GM21717 (cell line): ENCODE data around the gene KLHL17.
"Not testable (repeated sequence)": the region's sequence is repeated elsewhere in the genome, so short reads cannot be mapped to it uniquely, and the experiment has no call there.

Experiments
- ATAC-seq: cut with Tn5 transposase; IDR thresholded peaks from one replicate; pipeline ENCODE4 v1.9.1; 2021; ENCODE audit warnings: mild to moderate bottlenecking, moderate library complexity; ENCODE audit not compliant: unreplicated experiment

The KLHL17 gene

DNA sequence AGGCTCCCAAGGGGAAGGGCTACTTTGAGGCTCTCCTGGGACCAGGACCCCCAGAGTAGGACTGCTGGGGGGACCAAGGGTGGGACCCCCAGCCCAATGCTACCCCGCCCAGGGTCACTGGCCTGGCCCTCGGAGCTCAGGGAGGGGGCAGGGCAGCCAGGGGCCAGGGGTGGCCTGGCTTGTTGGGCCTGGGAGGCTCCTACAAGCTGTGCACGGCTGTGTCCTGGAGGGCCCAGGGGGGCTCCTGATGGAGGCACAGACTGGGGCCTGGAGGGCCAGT, 37.3 kb downstream of the KLHL17 start:
- ATAC-seq = no peak

DNA sequence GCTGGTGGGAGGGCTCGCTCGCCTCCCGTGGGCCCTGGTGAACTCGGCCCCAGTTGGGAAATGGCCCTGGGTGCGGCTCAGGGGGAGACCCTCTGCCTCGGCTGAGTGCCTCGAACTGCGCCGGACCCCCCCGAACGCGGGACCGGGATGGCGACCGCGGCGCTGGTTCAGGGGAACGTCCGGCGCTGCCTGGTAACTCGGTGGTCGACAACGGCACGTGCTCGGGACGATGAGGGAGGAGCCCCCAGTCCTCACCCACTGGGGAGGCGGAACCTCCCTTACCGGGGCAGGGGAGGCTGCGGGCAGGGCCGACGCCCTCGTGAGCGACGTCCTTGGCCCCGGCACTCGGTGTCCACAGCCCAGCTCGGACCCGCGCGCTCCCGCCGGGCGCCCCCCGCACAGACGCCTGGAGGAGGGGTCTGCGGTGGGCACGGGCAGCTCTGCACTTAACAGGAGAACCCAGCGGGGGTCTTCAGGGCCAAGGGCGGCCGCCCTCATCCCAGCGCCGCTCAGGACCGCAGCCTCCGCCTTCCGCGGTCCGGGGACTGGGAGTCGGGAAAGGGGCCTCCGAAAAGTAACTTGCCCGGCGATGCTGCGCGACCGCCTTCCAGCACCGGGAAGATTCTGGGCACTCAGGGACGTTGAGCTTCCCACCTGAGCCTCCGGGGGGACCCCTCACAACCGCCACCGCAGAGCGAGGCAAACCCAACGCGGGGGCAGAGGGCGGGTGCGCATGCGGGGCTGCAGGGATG, 37.8 kb downstream of the KLHL17 start:
- no peak for ATAC-seq

DNA sequence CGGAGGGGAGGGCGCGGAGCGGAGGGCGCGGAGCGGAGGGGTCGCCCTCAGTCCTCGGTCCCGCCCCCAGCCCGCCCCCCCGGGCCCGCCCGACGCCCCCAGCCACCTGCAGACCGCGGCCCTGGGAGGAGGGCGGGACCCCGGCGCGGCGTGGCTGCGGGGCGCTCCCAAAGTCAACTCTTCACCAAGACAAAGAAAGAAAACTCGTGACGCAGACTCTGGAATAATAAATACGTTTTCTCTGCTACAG, 38.3 kb downstream of the KLHL17 start:
- ATAC-seq = no peak

DNA sequence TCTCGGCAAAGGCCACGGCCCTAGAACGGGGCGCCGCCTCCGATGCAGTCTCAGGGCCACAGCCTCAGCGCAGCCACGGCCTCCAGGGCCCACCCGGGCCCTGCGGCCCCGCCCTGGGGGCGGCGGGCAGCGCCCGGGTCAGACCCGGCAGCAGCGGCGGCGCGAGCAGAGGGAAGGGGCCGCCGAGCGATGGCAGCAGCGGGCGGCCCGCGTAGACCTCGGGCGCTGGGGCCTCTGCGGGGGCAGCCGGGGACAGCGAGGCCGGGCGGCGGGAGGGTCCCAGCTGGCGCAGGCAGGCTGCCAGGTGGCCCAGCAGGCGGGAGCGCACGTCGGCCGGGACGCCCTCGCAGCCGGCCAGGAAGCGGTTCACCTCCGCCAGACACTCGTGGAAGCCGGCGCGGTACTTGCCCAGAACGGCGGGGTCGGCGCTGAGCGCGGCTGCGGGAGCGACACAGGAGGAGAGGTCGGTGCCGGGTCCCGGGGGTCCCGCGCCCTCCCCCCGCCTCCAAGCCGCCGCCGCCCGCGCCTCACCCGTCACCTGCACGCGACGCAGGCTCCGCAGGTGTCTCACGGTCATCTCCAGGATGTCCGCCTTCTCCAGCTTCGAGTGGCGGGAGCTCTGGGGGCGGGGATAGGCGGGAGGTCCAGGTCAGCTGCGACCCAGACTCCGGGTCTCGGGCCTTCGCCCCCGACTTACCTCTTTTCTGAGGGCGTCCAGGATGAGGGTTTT, 38.8 kb downstream of the KLHL17 start:
- no peak for ATAC-seq

DNA sequence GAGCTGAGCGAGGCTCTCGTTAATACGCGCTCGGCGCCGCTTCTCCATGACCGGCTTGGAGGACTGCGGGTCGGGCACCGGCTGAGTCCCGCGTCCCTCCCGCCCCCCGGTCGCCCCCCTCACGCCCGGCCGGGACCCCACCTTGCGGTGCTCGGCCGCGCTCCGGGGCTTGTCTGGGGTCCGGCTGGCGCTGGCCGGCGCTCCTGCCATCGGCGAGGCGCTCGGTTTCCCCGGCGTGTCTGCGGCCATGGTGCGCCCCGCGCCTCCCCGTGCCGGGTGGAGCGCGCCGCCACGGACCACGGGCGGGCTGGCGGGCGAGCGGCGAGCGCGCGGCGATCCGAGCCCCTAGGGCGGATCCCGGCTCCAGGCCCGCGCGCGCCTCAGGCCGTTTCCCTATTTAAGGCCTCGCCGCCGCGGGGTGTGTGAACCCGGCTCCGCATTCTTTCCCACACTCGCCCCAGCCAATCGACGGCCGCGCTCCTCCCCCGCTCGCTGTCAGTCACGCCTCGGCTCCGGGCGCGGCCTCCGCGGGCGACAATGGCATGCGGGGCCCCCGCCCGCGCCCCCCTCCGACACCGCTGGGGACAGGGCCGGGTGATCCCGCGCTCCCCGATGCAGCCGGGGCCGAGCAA, 39.5 kb downstream of the KLHL17 start, which contains the start of gene HES4:
TSS of gene HES4 (minus strand) at position 373 of the 632 bp plus-strand sequence. CDS start at position 249, 124 bp downstream.
- ATAC-seq = no peak

DNA sequence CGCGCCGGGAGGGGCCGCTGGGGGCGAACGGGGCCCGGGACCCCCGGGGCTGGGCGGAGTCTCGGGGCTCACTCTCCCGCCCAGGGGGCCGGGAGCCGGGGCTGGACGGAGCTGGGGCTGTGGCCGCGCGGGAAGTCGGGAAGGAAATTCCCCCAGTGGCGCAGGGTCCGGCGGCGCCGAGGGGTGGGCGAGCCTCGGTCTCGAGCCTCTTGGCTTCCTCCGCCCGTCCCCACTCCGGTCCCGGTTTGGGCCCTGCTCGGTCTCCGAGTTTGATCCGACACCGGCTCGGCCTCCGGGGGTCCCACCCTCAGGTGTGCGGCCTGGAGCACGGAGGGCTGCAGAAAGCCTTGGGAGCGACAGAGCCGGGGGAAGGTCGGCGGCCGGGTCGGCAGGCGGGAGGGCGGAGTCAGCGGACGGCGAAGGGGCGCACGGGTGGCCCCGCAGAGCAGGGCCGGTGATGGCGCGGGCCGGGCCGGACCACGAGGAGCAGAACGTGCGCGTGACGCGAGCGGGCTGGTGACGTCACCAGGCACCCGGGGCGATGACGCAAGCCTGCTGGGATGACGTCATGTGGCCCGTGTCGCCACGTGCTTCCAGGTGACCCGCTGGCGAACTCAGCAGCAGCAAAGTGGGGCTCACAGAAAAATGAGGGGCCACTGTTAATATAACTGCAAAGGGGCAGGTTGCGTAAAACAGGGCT, 40.1 kb downstream of the KLHL17 start:
- ATAC-seq = no peak

DNA sequence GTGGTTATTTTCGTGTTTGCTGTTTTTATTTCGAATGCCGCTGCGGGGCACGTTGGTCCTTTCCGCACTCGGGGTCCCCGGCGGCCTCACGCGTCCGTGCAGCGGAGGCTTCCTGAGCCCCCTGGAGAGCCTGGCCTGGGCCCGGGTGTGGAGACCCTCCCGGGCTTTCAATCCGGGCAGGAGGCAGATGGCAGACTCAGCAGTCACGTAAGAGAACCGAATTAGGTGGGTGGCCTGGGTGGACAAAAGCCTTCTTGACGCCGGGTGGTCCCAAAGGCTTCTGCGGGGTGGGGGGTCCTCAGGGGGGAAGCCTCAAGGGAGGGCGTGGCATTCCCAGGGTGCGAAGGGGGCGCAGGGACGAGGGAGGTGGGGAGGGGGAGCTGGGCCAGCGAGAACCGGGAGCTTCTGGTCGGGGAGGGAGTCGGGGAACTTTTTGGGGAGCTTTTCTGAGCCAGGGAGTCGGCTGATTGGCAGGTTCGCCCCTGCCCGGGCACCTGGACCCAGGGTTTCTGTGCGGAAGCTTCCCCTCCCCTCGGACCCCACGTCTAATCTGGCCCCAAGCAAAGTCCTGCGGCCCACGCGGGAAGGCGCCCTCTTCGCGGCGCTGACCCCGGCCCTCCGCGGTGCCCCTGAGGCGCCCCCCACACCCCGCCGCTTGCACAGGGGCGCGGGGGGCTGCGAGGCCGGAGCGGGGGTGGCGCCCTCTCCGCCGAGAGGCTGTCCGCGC, 40.8 kb downstream of the KLHL17 start:
- no peak for ATAC-seq

DNA sequence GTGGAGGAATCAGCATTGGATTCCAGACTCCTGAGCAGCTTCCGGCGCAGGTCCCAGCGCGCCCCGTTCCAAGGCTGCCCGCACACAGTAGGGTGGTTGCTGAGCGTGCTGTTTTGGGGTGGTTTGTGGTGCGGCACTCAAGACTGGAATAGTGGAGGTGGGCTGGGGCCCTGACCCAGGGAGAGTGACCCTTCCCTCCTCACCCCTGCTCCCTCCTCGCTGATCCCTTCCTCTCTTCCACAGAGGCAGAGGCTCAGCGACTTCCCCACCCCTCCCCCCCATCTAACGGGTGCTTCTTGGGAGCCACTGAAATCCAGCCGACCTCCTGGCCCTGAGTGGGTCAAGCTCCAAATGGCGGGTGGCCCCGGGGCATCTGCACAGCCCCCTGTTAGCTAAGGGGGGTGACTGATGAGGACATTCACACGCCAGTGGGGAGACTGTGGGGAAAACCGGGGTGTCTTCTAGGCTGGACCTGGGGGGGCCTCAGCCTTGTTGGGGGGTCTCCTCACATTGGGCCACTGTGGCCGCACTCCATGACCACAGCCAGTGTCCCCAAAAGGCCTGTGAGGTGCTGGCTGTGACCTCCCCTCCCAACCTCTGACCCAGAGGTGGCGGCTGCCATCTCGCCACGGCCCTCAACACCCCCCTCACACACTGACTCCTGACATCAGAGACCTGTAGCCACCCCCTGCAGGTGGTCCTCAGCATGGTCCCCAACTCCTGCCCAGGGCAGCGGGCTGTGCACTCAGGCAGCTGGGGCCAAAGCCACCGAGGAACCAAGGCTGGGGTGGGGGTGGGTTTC, 43.4 kb downstream of the KLHL17 start:
- ATAC-seq = no peak

DNA sequence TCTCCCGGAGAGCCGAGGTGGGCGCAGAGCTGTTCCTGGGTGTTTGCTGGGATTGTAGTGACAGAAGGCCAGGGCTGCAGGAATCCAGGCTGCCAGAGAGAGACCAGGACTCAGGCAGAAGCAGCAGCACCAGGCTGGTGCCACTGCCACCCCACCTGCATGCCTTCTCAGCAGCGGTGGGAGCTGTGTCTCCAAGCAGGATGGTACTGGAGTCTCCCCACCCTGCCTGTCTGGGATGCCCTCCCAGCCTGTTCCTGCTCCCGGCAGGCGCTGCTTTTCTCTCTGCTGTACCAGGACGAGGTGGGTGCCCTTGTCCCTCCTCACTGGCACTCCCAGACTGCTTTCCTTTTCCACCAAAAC, 44.0 kb downstream of the KLHL17 start:
- no peak for ATAC-seq

DNA sequence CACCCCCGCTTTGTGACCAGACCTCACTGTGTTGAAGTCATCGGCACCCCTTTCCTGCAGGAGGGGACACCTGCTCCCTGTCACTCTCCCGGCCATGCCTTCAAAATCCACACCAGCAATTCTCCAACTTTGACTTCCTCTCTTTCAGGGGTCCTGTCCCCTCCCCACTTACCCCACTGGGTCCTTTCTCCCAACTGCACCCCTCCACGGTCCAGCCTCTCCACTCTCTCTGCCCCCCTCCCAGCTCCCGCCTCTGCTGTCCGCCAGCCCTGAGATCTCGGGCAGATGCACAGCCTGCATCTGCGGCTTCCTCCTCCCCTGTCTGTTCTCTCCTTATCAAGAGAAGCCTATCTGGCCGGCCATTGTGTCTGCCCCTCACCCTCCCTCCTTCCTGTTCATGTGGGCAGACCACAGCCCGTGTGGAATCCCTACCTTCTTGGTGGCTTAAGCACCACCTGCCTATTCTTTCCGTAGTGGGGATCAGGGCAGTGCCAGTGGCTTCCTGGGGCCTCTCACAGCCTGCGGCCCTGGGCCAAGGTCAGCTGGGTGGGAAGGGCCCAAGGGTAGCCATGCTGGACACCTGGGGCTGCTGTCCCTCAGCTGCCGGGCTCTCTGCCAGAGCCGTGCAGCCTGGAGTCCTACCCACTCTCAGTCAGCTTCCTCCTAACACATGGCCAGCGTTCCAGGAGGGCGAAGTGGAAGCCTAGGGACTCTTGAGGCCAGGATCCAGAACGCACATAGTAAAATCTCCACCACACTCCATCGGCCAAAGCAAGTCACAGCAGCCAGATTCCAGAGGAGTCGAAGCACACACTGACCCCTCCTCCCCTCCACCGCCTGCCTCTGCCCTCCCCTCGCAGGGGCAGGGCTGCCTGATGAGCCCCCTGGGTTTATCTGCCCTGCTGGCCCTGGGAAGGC, 44.7 kb downstream of the KLHL17 start:
- ATAC-seq = no peak

DNA sequence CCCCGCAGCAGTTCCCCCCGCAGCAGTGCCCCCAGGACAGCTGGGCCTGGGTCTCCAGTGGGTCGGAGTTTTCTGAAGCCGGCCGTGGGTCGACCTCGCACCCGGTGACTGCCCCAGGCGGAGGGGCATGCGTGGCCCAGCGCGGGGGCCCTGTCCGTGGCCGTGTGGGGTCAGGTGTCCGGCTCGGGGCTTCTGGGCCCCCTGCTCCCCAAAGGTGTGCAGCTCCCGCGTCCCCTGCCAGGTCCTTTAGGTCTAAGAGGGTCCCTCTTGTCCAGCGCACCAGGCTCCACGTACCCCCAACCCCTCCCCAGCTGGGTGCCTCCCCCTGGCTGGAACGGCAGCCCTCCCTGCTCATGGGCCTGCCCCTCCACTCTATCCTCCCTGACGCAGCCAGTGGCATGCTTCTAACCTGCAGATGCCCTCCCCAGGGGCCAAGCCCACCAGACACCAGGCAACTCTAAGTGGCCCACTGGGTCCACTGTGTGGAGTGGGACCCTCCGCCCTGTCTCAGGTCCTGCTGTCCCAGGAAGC, 45.5 kb downstream of the KLHL17 start:
- no peak for ATAC-seq

DNA sequence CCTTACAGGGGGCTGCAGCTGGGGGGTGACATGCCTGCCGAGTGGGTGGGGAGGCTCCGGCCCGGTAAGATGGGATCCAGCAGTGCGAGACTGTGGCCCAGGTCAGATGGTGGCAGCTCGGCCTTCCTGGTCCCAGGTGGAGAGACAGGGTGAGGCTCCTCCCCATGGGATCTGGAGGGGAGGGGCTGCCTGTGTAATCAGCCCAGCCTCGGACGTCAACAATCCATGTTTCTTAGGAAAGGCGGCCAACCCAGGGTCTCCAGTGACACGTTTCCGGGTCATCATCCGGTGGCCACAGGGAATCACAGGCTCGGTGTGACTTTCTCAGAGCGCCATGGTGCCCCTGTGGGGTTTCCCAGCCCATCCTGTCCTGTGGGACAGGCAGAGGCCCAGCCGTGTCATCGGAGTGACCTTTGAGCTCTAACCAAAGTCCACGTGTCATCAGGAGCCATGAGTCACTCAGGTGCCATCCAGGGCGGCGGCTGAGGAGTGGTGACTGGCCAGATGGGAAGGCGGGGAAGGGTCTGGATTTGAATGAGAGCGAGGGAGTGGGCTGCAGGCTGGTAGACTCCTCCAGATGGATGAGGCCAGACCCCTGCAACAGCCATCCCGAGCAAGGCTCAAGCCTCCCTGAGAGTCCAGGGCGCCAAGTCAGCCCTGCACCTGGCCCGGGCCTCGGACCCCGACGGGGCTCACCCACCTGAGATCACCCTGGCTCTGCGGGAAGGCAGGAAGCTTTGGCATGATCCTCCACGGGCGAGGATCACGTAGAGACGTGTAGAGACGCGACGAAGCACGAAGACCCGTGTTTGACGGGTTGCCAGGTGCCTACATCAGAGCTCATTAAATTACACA, 46.1 kb downstream of the KLHL17 start:
- ATAC-seq = no peak

DNA sequence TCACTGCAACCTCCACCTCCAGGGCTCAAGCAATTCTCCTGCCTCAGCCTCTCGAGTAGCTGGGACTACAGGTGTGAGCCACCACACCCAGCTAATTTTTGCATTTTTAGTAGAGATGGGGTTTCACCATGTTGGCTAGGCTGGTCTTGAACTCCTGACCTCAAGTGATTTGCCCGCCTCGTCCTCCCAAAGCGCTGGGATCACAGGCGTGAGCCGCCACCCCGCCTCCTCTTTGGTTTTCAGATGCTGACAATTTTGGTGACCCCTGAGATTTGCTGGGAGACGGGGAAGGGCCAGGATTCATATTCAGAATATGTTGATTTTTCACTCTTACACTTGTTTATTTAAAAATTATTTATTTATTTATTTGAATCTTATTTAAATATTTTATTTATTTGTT, 49.7 kb downstream of the KLHL17 start:
- ATAC-seq = not testable (repeated sequence)

DNA sequence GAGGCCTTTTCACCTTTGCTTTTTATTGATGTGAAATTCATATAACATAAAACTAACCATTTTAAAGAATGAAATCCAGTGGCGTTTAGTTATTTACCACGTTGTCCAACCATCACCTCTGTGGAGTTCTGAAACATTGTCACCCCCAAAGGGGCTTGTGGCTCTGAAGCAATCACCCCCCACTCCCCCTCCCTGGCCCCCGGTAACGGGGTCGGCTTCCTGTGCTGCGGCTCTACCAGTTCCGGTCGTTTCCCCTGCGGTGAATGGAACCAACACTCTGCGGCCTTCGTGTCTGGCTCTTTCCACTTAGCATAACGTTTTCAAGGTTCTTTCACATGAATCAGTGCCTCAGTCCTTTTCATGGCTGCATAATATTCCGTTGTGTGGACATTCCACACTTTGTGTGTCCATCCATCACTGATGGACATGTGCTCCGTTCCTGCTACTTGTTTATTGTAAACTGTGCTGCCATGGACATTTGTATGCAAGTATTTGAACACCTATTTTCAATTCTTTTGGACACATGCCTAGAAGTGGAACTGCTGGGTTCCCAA, 51.1 kb downstream of the KLHL17 start:
- no peak for ATAC-seq

DNA sequence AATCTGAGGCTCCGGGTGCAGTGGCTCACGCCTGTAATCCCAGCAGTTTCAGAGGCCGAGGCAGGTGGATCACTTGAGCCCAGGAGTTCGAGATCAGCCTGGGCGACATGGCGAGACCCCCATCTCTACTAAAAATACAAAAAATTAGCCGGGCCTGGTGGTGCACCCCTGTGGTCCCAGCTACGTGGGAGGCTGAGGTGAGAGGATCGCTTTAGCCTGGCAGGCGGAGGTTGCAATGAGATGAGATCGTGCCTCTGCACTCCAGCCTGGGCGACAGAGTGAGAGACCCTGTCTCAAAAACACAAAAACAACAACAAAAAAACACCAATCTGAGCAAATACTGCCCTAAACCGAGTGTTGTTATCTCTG, 52.3 kb downstream of the KLHL17 start:
- ATAC-seq = peak; percentile 4

DNA sequence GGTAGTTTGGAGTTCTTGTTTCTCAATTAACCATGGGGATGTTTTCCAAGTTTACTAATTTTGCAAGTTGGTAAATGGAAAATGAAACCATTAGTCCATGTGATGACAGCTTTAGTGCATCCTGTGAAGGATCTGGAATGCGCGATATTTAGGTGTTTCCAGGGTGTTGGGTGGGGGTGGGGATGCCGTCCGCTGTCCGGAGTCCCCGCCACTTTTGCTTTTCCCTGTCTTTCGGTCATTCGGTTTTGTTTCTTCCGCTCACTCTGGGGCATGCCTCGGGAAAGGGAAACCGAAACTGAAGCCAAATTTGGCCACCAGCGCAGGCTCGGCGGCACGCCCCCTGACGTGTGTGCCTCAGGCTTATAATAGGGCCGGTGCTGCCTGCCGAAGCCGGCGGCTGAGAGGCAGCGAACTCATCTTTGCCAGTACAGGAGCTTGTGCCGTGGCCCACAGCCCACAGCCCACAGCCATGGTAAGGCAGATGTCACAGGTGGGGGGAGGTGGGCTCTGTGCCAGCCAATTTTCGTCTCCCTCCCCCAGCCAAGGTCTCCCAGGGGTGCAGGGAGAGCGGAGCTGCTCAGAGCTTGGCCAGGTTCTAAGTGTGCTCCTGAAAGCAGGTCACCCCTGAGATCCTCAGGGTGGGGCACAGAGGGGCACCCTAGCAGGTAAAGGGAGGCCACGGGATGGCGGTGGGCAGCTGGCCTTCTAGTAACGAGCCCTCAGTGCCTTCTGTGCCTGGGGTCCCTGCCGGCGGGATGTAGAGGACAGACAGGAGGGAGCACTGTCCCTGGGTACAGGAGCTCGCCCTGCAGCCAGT, 52.9 kb downstream of the KLHL17 start, which contains the start of gene ISG15:
TSS of gene ISG15 (plus strand) at position 393 of the 817 bp plus-strand sequence. CDS start at position 470, 77 bp downstream.
- peak; percentile 80 for ATAC-seq
